ENCODE results near the gene RFXAP. TPM values are rescaled to one million over a fixed set of nuclear protein-coding genes. Genes with fewer than 3 reads are reported as not detected.
A peak's percentile ranks its signal among the peaks of the same experiment; 100 is the strongest.

The RFXAP gene
- total RNA-seq, 2 experiments from 2014 or later: 16.5 to 17.6 TPM

- Mint-ChIP-seq H3K27me3 (peaks cover 18% of the 10 kb centered on the region), H3K4me3 (no peak overlapping the region), H3K36me3 (no peaks in the 10 kb centered on the region), H3K27ac (no peak overlapping the region), H3K4me1 (no peaks in the 10 kb centered on the region), H3K9me3 (no peaks in the 10 kb centered on the region)
- DNase-seq (no peak), ATAC-seq (ENCODE audit: low read depth) (no peak)
- POLR2A ChIA-PET: no interaction called here
These were observed 23.6 kb upstream of the RFXAP start for GRCh38 chr13:36795463-36795862.

GRCh38 chr13:36796052-36796451, 23.0 kb upstream of the RFXAP start:
- H3K27ac Mint-ChIP-seq: no peak overlapping the region
- peaks cover 15% of the 10 kb centered on the region for H3K27me3 Mint-ChIP-seq
- no peak for ATAC-seq (ENCODE audit: low read depth)
- H3K36me3 Mint-ChIP-seq: no peaks in the 10 kb centered on the region
- POLR2A ChIA-PET: no interaction called here
- no peak for DNase-seq
- no peaks in the 10 kb centered on the region for H3K4me1 Mint-ChIP-seq
- no peaks in the 10 kb centered on the region for H3K9me3 Mint-ChIP-seq
- H3K4me3 Mint-ChIP-seq: no peak overlapping the region

- no peak overlapping the region for H3K27ac Mint-ChIP-seq
- POLR2A ChIA-PET: no interaction called here
- ATAC-seq (ENCODE audit: low read depth) (no peak), DNase-seq (no peak)
- no peaks in the 10 kb centered on the region for H3K9me3 Mint-ChIP-seq
- no peak overlapping the region for H3K4me3 Mint-ChIP-seq
- no peaks in the 10 kb centered on the region for H3K4me1 Mint-ChIP-seq
- no peaks in the 10 kb centered on the region for H3K36me3 Mint-ChIP-seq
- peaks cover 19% of the 10 kb centered on the region for H3K27me3 Mint-ChIP-seq
These were observed 18.0 kb upstream of the RFXAP start for GRCh38 chr13:36801035-36801434.

- peaks cover 31% of the 10 kb centered on the region for H3K27me3 Mint-ChIP-seq
- no peak overlapping the region for H3K4me3 Mint-ChIP-seq
- no peaks in the 10 kb centered on the region for H3K9me3 Mint-ChIP-seq
- ATAC-seq (ENCODE audit: low read depth): no peak
- no peak overlapping the region for H3K27ac Mint-ChIP-seq
- no peaks in the 10 kb centered on the region for H3K4me1 Mint-ChIP-seq
- no peaks in the 10 kb centered on the region for H3K36me3 Mint-ChIP-seq
- POLR2A ChIA-PET: no interaction called here
- no peak for DNase-seq
These were observed 14.4 kb upstream of the RFXAP start for GRCh38 chr13:36804588-36804987.

- DNase-seq: no peak
- H3K27me3 Mint-ChIP-seq: peaks cover 38% of the 10 kb centered on the region
- no peak overlapping the region for H3K27ac Mint-ChIP-seq
- no peaks in the 10 kb centered on the region for H3K4me1 Mint-ChIP-seq
- H3K9me3 Mint-ChIP-seq: no peaks in the 10 kb centered on the region
- POLR2A ChIA-PET: no interaction called here
- ATAC-seq (ENCODE audit: low read depth): no peak
- no peak overlapping the region for H3K4me3 Mint-ChIP-seq
- H3K36me3 Mint-ChIP-seq: no peaks in the 10 kb centered on the region
These were observed 12.9 kb upstream of the RFXAP start for GRCh38 chr13:36806102-36806501.

GRCh38 chr13:36807616-36808015, 11.4 kb upstream of the RFXAP start:
- Mint-ChIP-seq H3K4me1 (no peaks in the 10 kb centered on the region), H3K36me3 (no peaks in the 10 kb centered on the region), H3K27ac (no peak overlapping the region), H3K9me3 (no peaks in the 10 kb centered on the region), H3K27me3 (peaks cover 45% of the 10 kb centered on the region), H3K4me3 (no peak overlapping the region)
- POLR2A ChIA-PET: no interaction called here
- DNase-seq (no peak), ATAC-seq (ENCODE audit: low read depth) (no peak)

- POLR2A ChIA-PET: no interaction called here
These were observed 5.8 kb upstream of the RFXAP start for GRCh38 chr13:36813225-36813624.

GRCh38 chr13:36814465-36814864, 4.6 kb upstream of the RFXAP start:
- POLR2A ChIA-PET: no interaction called here
- Mint-ChIP-seq H3K27ac (no peak overlapping the region), H3K36me3 (no peaks in the 10 kb centered on the region), H3K27me3 (peaks cover 32% of the 10 kb centered on the region), H3K9me3 (no peaks in the 10 kb centered on the region), H3K4me3 (no peak overlapping the region), H3K4me1 (peaks cover 9% of the 10 kb centered on the region)
- DNase-seq (no peak), ATAC-seq (ENCODE audit: low read depth) (no peak)

More at GRCh38 chr13:36813225-36813624, 5.8 kb upstream of the RFXAP start:
- no peaks in the 10 kb centered on the region for H3K9me3 Mint-ChIP-seq
- no peak for DNase-seq
- no peak overlapping the region for H3K27ac Mint-ChIP-seq
- no peaks in the 10 kb centered on the region for H3K36me3 Mint-ChIP-seq
- H3K4me3 Mint-ChIP-seq: no peak overlapping the region
- ATAC-seq (ENCODE audit: low read depth): no peak
- peaks cover 4% of the 10 kb centered on the region for H3K4me1 Mint-ChIP-seq
- peaks cover 36% of the 10 kb centered on the region for H3K27me3 Mint-ChIP-seq

- H3K36me3 Mint-ChIP-seq: no peaks in the 10 kb centered on the region
- no peak for DNase-seq
These were observed 4.0 kb upstream of the RFXAP start for GRCh38 chr13:36815062-36815461.

GRCh38 chr13:36817996-36818803, 822 bp upstream of the RFXAP start:
- peak overlapping the region; percentile 83 for H3K27ac Mint-ChIP-seq
- H3K4me3 Mint-ChIP-seq: peak overlapping the region; percentile 88
- DNase-seq (no peak), ATAC-seq (ENCODE audit: low read depth) (no peak)
- H3K27me3 Mint-ChIP-seq: peaks cover 13% of the 10 kb centered on the region
- POLR2A ChIA-PET: interaction anchor here (0.6 to 0.9 kb wide), 2 partner anchors 130 to 182 kb away, joined by 3 read pairs; no protein-coding TSS in a partner anchor
- peaks cover 30% of the 10 kb centered on the region for H3K4me1 Mint-ChIP-seq
- no peaks in the 10 kb centered on the region for H3K9me3 Mint-ChIP-seq
- peaks cover 4% of the 10 kb centered on the region for H3K36me3 Mint-ChIP-seq

More at GRCh38 chr13:36815062-36815461, 4.0 kb upstream of the RFXAP start:
- ATAC-seq (ENCODE audit: low read depth): no peak
- POLR2A ChIA-PET: no interaction called here
- Mint-ChIP-seq H3K27ac (no peak overlapping the region), H3K9me3 (no peaks in the 10 kb centered on the region), H3K4me3 (no peak overlapping the region), H3K4me1 (peaks cover 11% of the 10 kb centered on the region), H3K27me3 (peaks cover 30% of the 10 kb centered on the region)

GRCh38 chr13:36819739-36820090, 693 bp downstream of the RFXAP start:
- Mint-ChIP-seq H3K27me3 (peaks cover 3% of the 10 kb centered on the region), H3K9me3 (no peaks in the 10 kb centered on the region), H3K4me1 (peaks cover 37% of the 10 kb centered on the region), H3K36me3 (peaks cover 4% of the 10 kb centered on the region), H3K27ac (peak overlapping the region; percentile 95), H3K4me3 (peak overlapping the region; percentile 88)
- POLR2A ChIA-PET: interaction anchor here (0.6 to 0.8 kb wide), 3 partner anchors 9 to 191 kb away, joined by 3 to 4 read pairs (median 3); no protein-coding TSS in a partner anchor
- ATAC-seq (ENCODE audit: low read depth) (peak; percentile 15), DNase-seq (no peak)

- no peaks in the 10 kb centered on the region for H3K27me3 Mint-ChIP-seq
- peak overlapping the region; percentile 95 for H3K27ac Mint-ChIP-seq
- H3K36me3 Mint-ChIP-seq: peaks cover 9% of the 10 kb centered on the region
- H3K9me3 Mint-ChIP-seq: no peaks in the 10 kb centered on the region
- H3K4me1 Mint-ChIP-seq: peaks cover 41% of the 10 kb centered on the region
- H3K4me3 Mint-ChIP-seq: peak overlapping the region; percentile 88
- POLR2A ChIA-PET: interaction anchor here (0.6 to 0.8 kb wide), 3 partner anchors 9 to 191 kb away, joined by 3 to 4 read pairs (median 3); no protein-coding TSS in a partner anchor
- no peak for DNase-seq
- no peak for ATAC-seq (ENCODE audit: low read depth)
These were observed 1.2 kb downstream of the RFXAP start for GRCh38 chr13:36820222-36820621.

- DNase-seq: no peak
- H3K4me1 Mint-ChIP-seq: peaks cover 40% of the 10 kb centered on the region
- POLR2A ChIA-PET: no interaction called here
- H3K4me3 Mint-ChIP-seq: peak overlapping the region; percentile 12
- no peak overlapping the region for H3K27ac Mint-ChIP-seq
- H3K27me3 Mint-ChIP-seq: no peaks in the 10 kb centered on the region
- H3K9me3 Mint-ChIP-seq: no peaks in the 10 kb centered on the region
- no peak for ATAC-seq (ENCODE audit: low read depth)
- peaks cover 10% of the 10 kb centered on the region for H3K36me3 Mint-ChIP-seq
These were observed 3.8 kb downstream of the RFXAP start for GRCh38 chr13:36822785-36823184.

GRCh38 chr13:36829753-36830152, 10.7 kb downstream of the RFXAP start:
- POLR2A ChIA-PET: interaction anchor here (1.5 kb wide), 1 partner anchor 10 kb away, joined by 4 read pairs; no protein-coding TSS in a partner anchor
- peaks cover 13% of the 10 kb centered on the region for H3K36me3 Mint-ChIP-seq
- no peak overlapping the region for H3K4me3 Mint-ChIP-seq
- ATAC-seq (ENCODE audit: low read depth): no peak
- no peaks in the 10 kb centered on the region for H3K9me3 Mint-ChIP-seq
- no peak overlapping the region for H3K27ac Mint-ChIP-seq
- no peaks in the 10 kb centered on the region for H3K27me3 Mint-ChIP-seq
- H3K4me1 Mint-ChIP-seq: peaks cover 4% of the 10 kb centered on the region
- no peak for DNase-seq
